Activated CD8-positive, alpha-beta memory T cell treated with anti-CD3 and anti-CD28 coated beads, Interleukin-2, amount 10 ng/mL, durations not matched to agents 7 days and 5 days (primary cell): ENCODE measurements around the gene CD46. TPM values are rescaled to one million over a fixed set of nuclear protein-coding genes. Genes with fewer than 3 reads are reported as not detected.
A peak's percentile ranks its signal among the peaks of the same experiment; 100 is the strongest.

Experiments used
- ATAC-seq: fragments of 150-1000 bp; cut with Tn5 transposase; one replicate; pipeline ENCODE4 v1.10.0; 2021; ENCODE audit warnings: moderate library complexity
- CTCF ChIA-PET: fragments of 350-600 bp; sonication (Branson Sonifier 250); formaldehyde crosslinking; loops from one replicate; lab custom pipeline; 2021; ENCODE audit warnings: antibody characterized with exemption; lab: Charles Lee
- DNase-seq: peaks from one replicate; pipeline ENCODE4 v3.0.0-alpha.2; 2020
- H3K27ac Mint-ChIP-seq: one replicate; pipeline ENCODE4 v1.8.0; 2021; ENCODE audit warnings: mild to moderate bottlenecking, mixed read lengths
- H3K27me3 Mint-ChIP-seq: one replicate; pipeline ENCODE4 v1.8.0; 2021; ENCODE audit warnings: mixed read lengths
- H3K36me3 Mint-ChIP-seq: one replicate; pipeline ENCODE4 v1.8.0; 2021; ENCODE audit warnings: mild to moderate bottlenecking, mixed read lengths
- H3K4me1 Mint-ChIP-seq: one replicate; pipeline ENCODE4 v1.8.0; 2021; ENCODE audit warnings: mixed read lengths
- H3K4me3 Mint-ChIP-seq: one replicate; pipeline ENCODE4 v1.8.0; 2021; ENCODE audit warnings: mild to moderate bottlenecking, moderate library complexity, mixed read lengths
- H3K9me3 Mint-ChIP-seq: one replicate; pipeline ENCODE4 v1.8.0; 2022; ENCODE audit warnings: low read depth, mixed read lengths
- total RNA-seq, 2 experiments: library from RNA; stranded (reverse); gene quantifications; one replicate each; pipeline ENCODE4 v1.2.3, GENCODE V29; 2021

CD46 gene
- total RNA-seq, 2 experiments from 2014 or later: 98.3 to 104 TPM

- Mint-ChIP-seq H3K36me3 (peaks cover 36% of the 10 kb centered on the region), H3K27me3 (no peaks in the 10 kb centered on the region), H3K27ac (no peak overlapping the region), H3K4me3 (no peak overlapping the region), H3K9me3 (no peaks in the 10 kb centered on the region), H3K4me1 (peaks cover 30% of the 10 kb centered on the region)
- CTCF ChIA-PET: interaction anchor here (0.9 kb wide), 1 partner anchor 17 kb away, joined by 3 read pairs; no protein-coding TSS in a partner anchor
- ATAC-seq (no peak), DNase-seq (no peak)
Measured at GRCh38 chr1:207813946-207814345, 62.1 kb downstream of the CD46 start.

GRCh38 chr1:207814469-207814868 lies 62.6 kb downstream of the CD46 start:
- Mint-ChIP-seq H3K36me3 (peaks cover 33% of the 10 kb centered on the region), H3K4me1 (peaks cover 30% of the 10 kb centered on the region), H3K4me3 (no peak overlapping the region), H3K27ac (no peak overlapping the region), H3K9me3 (no peaks in the 10 kb centered on the region), H3K27me3 (no peaks in the 10 kb centered on the region)
- DNase-seq (no peak), ATAC-seq (no peak)
- CTCF ChIA-PET: no interaction called here

- Mint-ChIP-seq H3K27ac (peak overlapping the region; percentile 52), H3K4me3 (no peak overlapping the region), H3K27me3 (no peaks in the 10 kb centered on the region), H3K36me3 (peaks cover 32% of the 10 kb centered on the region), H3K4me1 (peaks cover 39% of the 10 kb centered on the region), H3K9me3 (no peaks in the 10 kb centered on the region)
- ATAC-seq (no peak), DNase-seq (no peak)
- CTCF ChIA-PET: interaction anchor here (0.7 kb wide), 1 partner anchor 9 kb away, joined by 3 read pairs; no protein-coding TSS in a partner anchor
Measured at GRCh38 chr1:207815466-207815865, 63.6 kb downstream of the CD46 start.

GRCh38 chr1:207815913-207816291 lies 64.0 kb downstream of the CD46 start:
- CTCF ChIA-PET: interaction anchor here (0.7 to 1.6 kb wide), 2 partner anchors 8 to 19 kb away, joined by 3 to 8 read pairs; no protein-coding TSS in a partner anchor
- peak overlapping the region; percentile 52 for H3K27ac Mint-ChIP-seq
- peaks cover 32% of the 10 kb centered on the region for H3K36me3 Mint-ChIP-seq
- ATAC-seq: peak; percentile 56
- peaks cover 42% of the 10 kb centered on the region for H3K4me1 Mint-ChIP-seq
- H3K4me3 Mint-ChIP-seq: no peak overlapping the region
- H3K9me3 Mint-ChIP-seq: no peaks in the 10 kb centered on the region
- no peaks in the 10 kb centered on the region for H3K27me3 Mint-ChIP-seq
- peak; percentile 73 for DNase-seq

DNA sequence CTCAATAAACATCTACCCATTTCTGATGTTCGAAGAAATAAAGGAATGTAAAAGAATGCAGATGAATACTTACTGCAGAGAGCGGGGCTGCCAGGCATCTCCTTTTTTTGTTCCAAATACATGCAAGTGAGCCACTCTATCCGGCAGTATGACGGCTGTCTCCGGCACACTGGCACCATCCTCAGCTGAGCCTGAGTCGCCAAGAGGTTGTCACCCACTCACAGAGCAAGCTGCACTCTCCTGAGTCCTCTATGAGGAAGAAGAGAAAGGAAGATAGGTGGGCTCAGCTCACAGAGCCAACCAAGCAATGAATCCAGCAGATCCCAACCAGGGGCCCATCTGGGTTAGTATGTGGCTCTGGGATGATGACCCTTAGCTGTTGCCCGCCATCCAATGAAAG lies 65.3 kb downstream of the CD46 start:
- CTCF ChIA-PET: interaction anchor here (1.0 to 1.6 kb wide), 2 partner anchors 20 to 145 kb away, joined by 3 to 8 read pairs; no protein-coding TSS in a partner anchor
- Mint-ChIP-seq H3K36me3 (peaks cover 30% of the 10 kb centered on the region), H3K4me1 (peaks cover 40% of the 10 kb centered on the region), H3K9me3 (no peaks in the 10 kb centered on the region), H3K27me3 (no peaks in the 10 kb centered on the region), H3K4me3 (no peak overlapping the region), H3K27ac (no peak overlapping the region)
- no peak for DNase-seq
- ATAC-seq: no peak

DNA sequence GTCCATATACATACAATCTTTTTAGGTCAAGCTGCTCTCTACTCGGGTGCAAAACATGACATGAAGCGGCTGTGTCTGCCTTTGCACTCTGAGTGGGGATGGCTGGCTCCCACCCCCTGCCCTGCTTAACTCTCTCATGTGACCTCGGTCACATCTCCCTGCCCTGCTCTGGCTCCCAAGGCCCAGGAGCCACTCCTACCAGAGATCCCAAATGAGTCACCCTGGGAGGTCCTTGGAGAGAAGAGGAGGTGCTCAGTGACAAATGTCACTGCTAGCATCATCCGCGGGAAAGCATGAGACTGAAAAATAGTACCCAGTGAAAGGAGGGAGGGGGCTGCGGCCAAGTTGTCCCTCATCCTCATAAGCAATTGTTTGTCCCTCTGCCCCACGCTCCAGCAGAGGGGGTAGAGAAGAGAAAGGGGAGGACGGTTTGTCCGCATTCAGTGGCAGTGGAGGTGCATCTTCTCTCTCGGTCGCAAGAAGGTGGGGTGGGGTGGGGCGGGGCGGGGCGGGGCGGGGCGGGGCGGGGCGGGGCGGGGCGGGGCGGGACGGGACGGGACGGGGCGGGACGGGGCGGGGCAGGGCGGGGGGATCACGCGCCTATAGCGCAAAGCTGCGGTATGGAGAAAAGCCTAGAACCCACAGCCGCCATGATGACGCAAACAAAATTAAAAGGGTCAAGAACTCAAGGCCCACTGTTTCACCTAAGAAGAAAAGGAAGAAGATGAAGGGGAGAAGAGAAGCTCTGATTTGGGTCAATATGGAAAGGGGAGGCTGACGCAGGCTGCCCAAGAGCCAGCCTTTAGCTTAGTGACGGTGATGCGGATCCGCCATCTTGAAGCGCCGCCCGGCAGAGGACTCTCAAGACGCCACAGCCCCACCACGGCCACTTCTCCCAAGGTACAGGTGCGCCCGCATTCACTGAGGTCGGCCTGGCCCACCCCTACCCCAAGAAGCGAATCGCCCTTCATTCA lies 66.2 kb downstream of the CD46 start:
- H3K9me3 Mint-ChIP-seq: no peaks in the 10 kb centered on the region
- ATAC-seq (no peak), DNase-seq (no peak)
- H3K36me3 Mint-ChIP-seq: peaks cover 31% of the 10 kb centered on the region
- CTCF ChIA-PET: interaction anchor here (0.6 to 2.2 kb wide), 3 partner anchors 11 to 145 kb away, joined by 3 to 11 read pairs (median 3); no protein-coding TSS in a partner anchor
- no peak overlapping the region for H3K27ac Mint-ChIP-seq
- no peaks in the 10 kb centered on the region for H3K27me3 Mint-ChIP-seq
- no peak overlapping the region for H3K4me3 Mint-ChIP-seq
- peaks cover 45% of the 10 kb centered on the region for H3K4me1 Mint-ChIP-seq

- no peak overlapping the region for H3K4me3 Mint-ChIP-seq
- DNase-seq (no peak), ATAC-seq (no peak)
- no peak overlapping the region for H3K27ac Mint-ChIP-seq
- CTCF ChIA-PET: interaction anchor here (0.6 to 2.2 kb wide), 3 partner anchors 8 to 50 kb away, joined by 3 to 11 read pairs (median 6); no protein-coding TSS in a partner anchor
- no peaks in the 10 kb centered on the region for H3K9me3 Mint-ChIP-seq
- peaks cover 52% of the 10 kb centered on the region for H3K4me1 Mint-ChIP-seq
- H3K27me3 Mint-ChIP-seq: no peaks in the 10 kb centered on the region
- peaks cover 34% of the 10 kb centered on the region for H3K36me3 Mint-ChIP-seq
Measured at GRCh38 chr1:207818971-207819451, 67.2 kb downstream of the CD46 start.

DNA sequence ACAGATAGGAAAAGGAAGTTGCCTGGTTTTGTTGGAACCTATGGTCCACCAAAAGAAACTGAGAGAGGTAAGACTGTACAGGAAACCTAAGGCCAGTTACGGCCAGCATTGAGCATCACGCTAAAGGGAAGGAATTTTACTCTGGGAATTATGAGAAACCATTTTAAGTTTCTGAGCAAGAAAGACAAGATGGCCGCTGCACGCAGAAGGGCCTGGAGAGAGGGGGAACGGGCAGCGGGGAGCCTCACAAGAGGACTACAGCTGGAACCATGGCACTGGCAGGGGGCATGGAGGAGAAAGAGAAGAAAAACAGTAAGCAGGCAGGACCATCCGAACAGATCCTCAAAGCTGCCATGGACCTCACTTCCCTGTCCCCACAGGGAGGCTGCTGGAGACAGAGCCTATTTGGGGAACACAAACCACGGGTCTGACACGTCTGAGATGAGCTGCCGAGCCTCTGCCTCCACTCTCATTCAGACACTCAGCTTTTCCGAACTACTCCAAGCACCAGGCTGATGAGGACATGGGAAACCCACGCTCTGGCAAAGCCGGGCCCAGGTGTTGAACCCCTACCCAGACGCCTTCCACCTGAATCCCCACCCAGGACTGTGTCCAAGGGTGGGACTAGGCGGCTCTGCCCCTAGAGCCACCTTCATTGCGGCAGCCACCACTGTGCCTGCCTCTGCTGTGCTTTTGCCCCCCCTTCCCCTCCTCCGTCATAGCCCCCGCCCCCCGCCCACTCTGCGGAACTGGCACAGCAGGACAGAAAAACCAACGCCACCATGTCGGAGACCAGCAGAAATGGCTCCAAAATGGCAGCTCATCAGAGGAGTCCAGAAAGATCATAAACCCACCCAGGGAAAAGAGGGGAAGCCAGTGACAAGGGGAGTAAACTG lies 69.0 kb downstream of the CD46 start:
- CTCF ChIA-PET: interaction anchor here (1.9 kb wide), 1 partner anchor 23 kb away, joined by 8 read pairs; no protein-coding TSS in a partner anchor
- no peak overlapping the region for H3K4me3 Mint-ChIP-seq
- ATAC-seq: no peak
- DNase-seq: no peak
- no peaks in the 10 kb centered on the region for H3K9me3 Mint-ChIP-seq
- no peaks in the 10 kb centered on the region for H3K27me3 Mint-ChIP-seq
- H3K4me1 Mint-ChIP-seq: peaks cover 60% of the 10 kb centered on the region
- H3K36me3 Mint-ChIP-seq: peaks cover 28% of the 10 kb centered on the region
- no peak overlapping the region for H3K27ac Mint-ChIP-seq

DNA sequence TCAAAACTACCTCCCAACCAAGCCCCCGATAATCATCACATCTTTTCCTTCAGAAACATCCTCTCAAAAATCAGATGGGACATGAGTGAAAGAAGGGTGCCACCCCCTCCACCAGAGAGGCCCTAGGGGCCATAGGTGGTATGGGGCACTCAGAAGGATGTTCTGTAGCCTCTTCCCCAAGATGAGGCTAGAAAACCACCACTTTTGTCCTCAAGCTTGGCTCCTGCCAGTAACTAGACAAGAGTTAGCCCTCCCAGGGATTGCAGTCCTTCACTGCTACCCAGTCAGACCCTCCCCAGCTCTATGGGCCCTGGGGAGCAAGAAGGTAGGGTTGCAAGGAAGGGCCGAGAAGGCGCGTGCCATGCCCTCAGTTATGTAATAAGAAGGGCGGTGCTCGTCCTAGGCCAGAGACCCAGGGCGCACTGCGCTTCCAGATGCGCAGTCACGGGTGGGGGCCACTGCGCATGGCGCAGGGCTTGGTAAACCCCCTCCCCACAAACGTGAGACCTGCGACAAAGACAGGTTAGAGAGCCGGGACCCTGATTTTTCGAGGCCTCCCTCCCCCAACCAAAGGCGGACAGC lies 69.7 kb downstream of the CD46 start:
- peaks cover 26% of the 10 kb centered on the region for H3K36me3 Mint-ChIP-seq
- CTCF ChIA-PET: interaction anchor here (1.9 to 15.9 kb wide), 2 partner anchors 24 to 47 kb away, joined by 8 to 414 read pairs; no protein-coding TSS in a partner anchor
- H3K9me3 Mint-ChIP-seq: no peaks in the 10 kb centered on the region
- no peak overlapping the region for H3K27ac Mint-ChIP-seq
- no peak overlapping the region for H3K4me3 Mint-ChIP-seq
- H3K4me1 Mint-ChIP-seq: peaks cover 60% of the 10 kb centered on the region
- DNase-seq (no peak), ATAC-seq (no peak)
- H3K27me3 Mint-ChIP-seq: no peaks in the 10 kb centered on the region

- Mint-ChIP-seq H3K9me3 (no peaks in the 10 kb centered on the region), H3K4me1 (peaks cover 60% of the 10 kb centered on the region), H3K4me3 (peak overlapping the region; percentile 63), H3K36me3 (peaks cover 23% of the 10 kb centered on the region), H3K27ac (no peak overlapping the region), H3K27me3 (no peaks in the 10 kb centered on the region)
- ATAC-seq (no peak), DNase-seq (no peak)
- CTCF ChIA-PET: interaction anchor here (0.8 to 15.9 kb wide), 5 partner anchors 10 to 47 kb away, joined by 5 to 414 read pairs (median 8); no protein-coding TSS in a partner anchor
Measured at GRCh38 chr1:207822124-207822601, 70.3 kb downstream of the CD46 start.

GRCh38 chr1:207822602-207823451 lies 71.0 kb downstream of the CD46 start:
- H3K4me1 Mint-ChIP-seq: peaks cover 63% of the 10 kb centered on the region
- ATAC-seq: no peak

More at GRCh38 chr1:207822602-207823451, 71.0 kb downstream of the CD46 start:
- H3K36me3 Mint-ChIP-seq: peaks cover 23% of the 10 kb centered on the region
- H3K4me3 Mint-ChIP-seq: peak overlapping the region; percentile 63
- H3K27ac Mint-ChIP-seq: peak overlapping the region; percentile 100
- peak; percentile 65 for DNase-seq
- H3K9me3 Mint-ChIP-seq: no peaks in the 10 kb centered on the region
- H3K27me3 Mint-ChIP-seq: no peaks in the 10 kb centered on the region
- CTCF ChIA-PET: interaction anchor here (0.8 to 15.9 kb wide), 7 partner anchors 10 to 62 kb away, joined by 3 to 414 read pairs (median 6); no protein-coding TSS in a partner anchor
